Measurements from ENCODE around the gene KAT14. TPM values are rescaled to one million over a fixed set of nuclear protein-coding genes. Genes with fewer than 3 reads are reported as not detected.

KAT14 gene
- total RNA-seq, 4 donors from 2014 or later: 14.1 to 18.2 (median 16.3) TPM

DNA sequence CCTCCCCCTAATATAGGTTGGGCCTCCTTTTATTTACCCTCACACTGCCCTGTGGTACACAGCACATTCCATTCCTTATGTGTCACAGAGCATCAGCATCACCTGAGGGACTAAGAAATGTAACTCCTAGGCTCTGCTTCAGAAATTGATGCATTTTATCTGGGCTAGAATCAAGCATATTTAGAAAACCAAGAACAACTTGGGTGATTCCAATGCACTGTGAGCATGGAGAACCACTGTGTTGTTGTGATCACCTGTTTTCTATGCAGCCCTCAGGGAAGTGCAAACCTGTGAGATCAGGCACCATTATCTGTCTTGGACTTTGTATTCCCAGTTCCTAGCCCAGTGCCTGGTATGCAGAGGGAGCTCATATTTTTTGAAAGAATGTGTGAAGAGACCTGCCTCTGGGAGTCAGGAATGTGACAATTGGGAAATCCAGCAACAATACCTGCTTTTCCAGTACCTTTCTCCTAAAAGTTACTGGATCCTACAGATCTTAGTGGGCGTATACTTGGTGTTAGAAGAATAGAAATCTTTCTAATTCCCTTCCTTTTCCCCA lies 7.0 kb downstream of the KAT14 start:
- peaks cover 0 to 57% (median 25%) of the 10 kb centered on the region in 4 donors for H3K36me3 ChIP-seq
- intact Hi-C loops (cut with DNase I): no loop called here
- H3K27ac ChIP-seq (replicated peaks in 1 of 4): no peak overlapping the region
- peaks cover 6 to 21% (median 21%) of the 10 kb centered on the region in 4 donors for H3K4me1 ChIP-seq
- TF ChIP-seq POLR2AphosphoS5 (IDR thresholded peaks at IDR 0.05) (no peak), EP300 (IDR thresholded peaks at IDR 0.05) (no peak), POLR2A (IDR thresholded peaks at IDR 0.05; ENCODE audit: low read depth) (no peak)
- TF ChIP-seq, protein P1, sequence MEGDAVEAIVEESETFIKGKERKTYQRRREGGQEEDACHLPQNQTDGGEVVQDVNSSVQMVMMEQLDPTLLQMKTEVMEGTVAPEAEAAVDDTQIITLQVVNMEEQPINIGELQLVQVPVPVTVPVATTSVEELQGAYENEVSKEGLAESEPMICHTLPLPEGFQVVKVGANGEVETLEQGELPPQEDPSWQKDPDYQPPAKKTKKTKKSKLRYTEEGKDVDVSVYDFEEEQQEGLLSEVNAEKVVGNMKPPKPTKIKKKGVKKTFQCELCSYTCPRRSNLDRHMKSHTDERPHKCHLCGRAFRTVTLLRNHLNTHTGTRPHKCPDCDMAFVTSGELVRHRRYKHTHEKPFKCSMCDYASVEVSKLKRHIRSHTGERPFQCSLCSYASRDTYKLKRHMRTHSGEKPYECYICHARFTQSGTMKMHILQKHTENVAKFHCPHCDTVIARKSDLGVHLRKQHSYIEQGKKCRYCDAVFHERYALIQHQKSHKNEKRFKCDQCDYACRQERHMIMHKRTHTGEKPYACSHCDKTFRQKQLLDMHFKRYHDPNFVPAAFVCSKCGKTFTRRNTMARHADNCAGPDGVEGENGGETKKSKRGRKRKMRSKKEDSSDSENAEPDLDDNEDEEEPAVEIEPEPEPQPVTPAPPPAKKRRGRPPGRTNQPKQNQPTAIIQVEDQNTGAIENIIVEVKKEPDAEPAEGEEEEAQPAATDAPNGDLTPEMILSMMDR (IDR thresholded peaks at IDR 0.05): no peak
- no peaks in the 10 kb centered on the region for H3K27me3 ChIP-seq
- no peak overlapping the region for H3K4me3 ChIP-seq
- DNase-seq (ENCODE audit: extremely low spot score): no peak
- 96% methylated on average over 1 of the region's 1 CpG for WGBS
- no peaks in the 10 kb centered on the region for H3K9me3 ChIP-seq

DNA sequence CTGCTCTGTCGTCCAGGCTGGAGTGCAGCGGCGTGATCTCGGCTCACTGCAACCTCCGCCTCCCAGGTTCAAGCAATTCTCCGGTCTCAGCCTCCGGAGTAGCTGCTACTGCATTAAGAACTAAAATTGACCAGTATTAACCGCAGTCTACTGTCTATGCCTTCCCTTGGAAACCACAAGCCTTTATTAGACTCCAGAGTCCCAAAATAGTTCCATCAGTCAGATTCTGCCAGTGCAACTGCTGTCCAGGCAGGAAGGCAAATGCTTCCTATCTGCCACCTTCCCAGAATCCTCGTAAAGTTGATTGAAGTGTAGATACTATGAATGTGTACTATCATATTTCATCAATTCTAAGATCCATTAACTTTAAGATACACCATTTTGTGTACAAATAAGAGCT lies 16.7 kb downstream of the KAT14 start:
- Histone ChIP-seq H3K27me3 (no peaks in the 10 kb centered on the region), H3K4me1 (no peaks in the 10 kb centered on the region), H3K4me3 (no peak overlapping the region), H3K36me3 (peaks cover 20 to 80% (median 55%) of the 10 kb centered on the region in 4 donors), H3K9me3 (no peaks in the 10 kb centered on the region), H3K27ac (replicated peaks in 1 of 4) (no peak overlapping the region)
- no peak for TF ChIP-seq EP300 (IDR thresholded peaks at IDR 0.05)
- TF ChIP-seq, protein P1 (IDR thresholded peaks at IDR 0.05): no peak
- TF ChIP-seq POLR2AphosphoS5 (IDR thresholded peaks at IDR 0.05): no peak
- no peak for TF ChIP-seq POLR2A (IDR thresholded peaks at IDR 0.05; ENCODE audit: low read depth)
- DNase-seq (ENCODE audit: extremely low spot score): no peak
- 92% methylated on average over 9 of the region's 9 CpGs for WGBS
- intact Hi-C loops (cut with DNase I): no loop called here

DNA sequence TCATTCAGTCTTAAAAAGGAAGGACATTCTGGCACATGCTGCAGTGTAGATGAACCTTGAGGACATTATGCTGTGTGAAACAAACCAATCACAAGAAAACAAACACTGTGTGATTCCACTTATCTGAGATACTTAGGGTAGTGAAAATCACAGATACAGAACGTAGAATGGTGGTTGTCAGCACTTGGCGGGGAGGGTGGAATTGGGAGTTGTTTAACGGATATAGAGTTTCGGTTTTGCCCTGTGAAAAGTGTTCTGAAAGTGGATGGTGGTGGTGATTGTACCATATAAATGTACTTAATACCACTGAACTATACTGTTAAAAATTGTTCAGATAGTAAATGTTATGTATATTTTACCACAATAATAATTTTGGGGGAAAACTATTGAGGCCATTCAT lies 18.4 kb downstream of the KAT14 start:
- no peak overlapping the region for H3K27ac ChIP-seq (replicated peaks in 1 of 4)
- H3K4me1 ChIP-seq: no peaks in the 10 kb centered on the region
- DNase-seq (ENCODE audit: extremely low spot score): no peak
- intact Hi-C loops (cut with DNase I): no loop called here
- no peak for TF ChIP-seq POLR2AphosphoS5 (IDR thresholded peaks at IDR 0.05)
- TF ChIP-seq, protein P1 (IDR thresholded peaks at IDR 0.05): no peak
- TF ChIP-seq EP300 (IDR thresholded peaks at IDR 0.05): no peak
- no peak for TF ChIP-seq POLR2A (IDR thresholded peaks at IDR 0.05; ENCODE audit: low read depth)
- peaks cover 26 to 80% (median 60%) of the 10 kb centered on the region in 4 donors for H3K36me3 ChIP-seq
- H3K9me3 ChIP-seq: no peaks in the 10 kb centered on the region
- 98% methylated on average over 4 of the region's 4 CpGs for WGBS
- H3K4me3 ChIP-seq: no peak overlapping the region
- H3K27me3 ChIP-seq: no peaks in the 10 kb centered on the region

DNA sequence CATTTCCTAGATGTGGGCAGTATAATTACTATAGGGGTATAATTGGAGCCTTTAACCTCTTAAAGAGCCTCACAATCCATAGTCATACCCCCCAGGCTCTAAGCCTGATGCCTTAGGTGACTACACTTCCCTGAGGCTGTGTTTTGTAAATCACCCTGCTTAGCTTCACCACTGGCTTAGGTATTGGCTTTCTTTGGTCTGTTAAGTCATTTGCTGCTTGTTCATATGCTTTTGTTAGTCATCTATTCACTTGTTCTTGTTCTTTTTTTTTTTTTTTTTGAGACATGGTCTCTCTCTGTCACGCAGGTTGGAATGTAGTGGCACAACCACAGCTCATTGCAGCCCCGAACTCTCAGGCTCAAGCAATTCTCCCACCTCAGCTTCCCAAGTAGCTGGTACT lies 26.7 kb downstream of the KAT14 start:
- 87% methylated on average over 2 of the region's 2 CpGs for WGBS
- H3K9me3 ChIP-seq: no peaks in the 10 kb centered on the region

More for the DNA sequence above, 26.7 kb downstream of the KAT14 start:
- intact Hi-C loops (cut with DNase I): no loop called here
- H3K4me1 ChIP-seq: peaks cover 0 to 27% (median 18%) of the 10 kb centered on the region in 4 donors
- no peak overlapping the region for H3K4me3 ChIP-seq
- H3K27ac ChIP-seq (replicated peaks in 1 of 4): no peak overlapping the region
- TF ChIP-seq POLR2A (IDR thresholded peaks at IDR 0.05; ENCODE audit: low read depth): no peak
- TF ChIP-seq, protein P1 (IDR thresholded peaks at IDR 0.05): no peak
- TF ChIP-seq EP300 (IDR thresholded peaks at IDR 0.05): no peak
- no peak for TF ChIP-seq POLR2AphosphoS5 (IDR thresholded peaks at IDR 0.05)
- H3K36me3 ChIP-seq: peaks cover 24 to 61% (median 47%) of the 10 kb centered on the region in 4 donors
- DNase-seq (ENCODE audit: extremely low spot score): no peak
- no peaks in the 10 kb centered on the region for H3K27me3 ChIP-seq

Measured in esophagus muscularis mucosa (tissue), 4 donors.